ENCODE measurements around the gene NCAPG2.

Gene NCAPG2

DNA sequence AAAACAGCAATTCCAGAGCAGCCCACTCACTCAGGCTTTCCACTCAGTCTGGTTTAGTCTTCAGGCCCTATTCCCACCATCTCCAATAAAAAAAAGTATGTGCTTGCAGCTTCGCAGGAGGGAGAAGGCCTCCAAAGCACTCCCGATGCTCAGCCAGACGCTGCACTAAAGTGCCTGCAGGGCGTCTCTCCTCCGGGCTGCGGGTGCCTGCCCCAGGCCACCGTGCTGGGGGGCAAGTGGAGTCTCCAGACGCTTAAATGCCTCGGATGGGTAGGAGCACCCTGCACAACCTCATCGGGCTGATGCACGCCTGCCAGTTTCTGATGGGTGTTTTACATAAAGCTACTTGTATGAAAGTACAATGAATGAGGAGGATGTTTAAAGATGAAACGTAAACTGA lies 31.3 kb upstream of the NCAPG2 start:
- Histone ChIP-seq H3K9ac (ENCODE audit: low read length in 5 of 5) (no peak overlapping the region), H3K27me3 (ENCODE audit: control insufficient read depth in 5 of 5, insufficient read depth in 4 of 5, low read length in 5 of 5) (no peaks in the 10 kb centered on the region), H3K4me3 (ENCODE audit: low read depth in 1 of 5, low read length in 5 of 5) (no peak overlapping the region), H3K36me3 (ENCODE audit: control insufficient read depth in 5 of 5, insufficient read depth in 5 of 5, low read length in 5 of 5) (peaks cover 19 to 84% (median 79%) of the 10 kb centered on the region in 5 donors), H3K9me3 (ENCODE audit: control insufficient read depth in 5 of 5, low read length in 5 of 5) (no peaks in the 10 kb centered on the region), H3K27ac (ENCODE audit: low read depth, low read length) (no peak overlapping the region), H3K4me1 (ENCODE audit: control insufficient read depth in 5 of 5, insufficient read depth in 5 of 5, low read length in 5 of 5) (peaks cover 0 to 17% (median 14%) of the 10 kb centered on the region in 5 donors)

DNA sequence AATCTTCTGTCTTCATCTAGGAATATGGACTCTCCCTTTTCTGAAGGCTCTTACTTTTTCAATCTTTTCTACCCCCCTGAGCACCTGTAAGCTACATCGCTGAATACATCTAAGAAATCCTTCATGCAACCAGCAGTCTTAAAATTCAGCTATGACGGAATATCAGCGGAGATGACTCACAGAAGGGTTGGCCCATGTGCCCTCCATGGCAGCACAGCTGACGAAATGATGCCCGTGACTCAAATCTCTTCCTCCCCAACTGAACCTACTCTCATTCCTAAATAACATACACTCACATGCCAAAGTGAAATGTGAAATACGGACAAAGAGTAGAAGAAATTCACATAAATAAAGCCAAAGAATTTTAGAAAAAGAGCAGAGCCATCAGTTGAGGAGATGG lies 30.3 kb upstream of the NCAPG2 start:
- no peak overlapping the region for H3K9ac ChIP-seq (ENCODE audit: low read length in 5 of 5)
- no peak overlapping the region for H3K27ac ChIP-seq (ENCODE audit: low read depth, low read length)
- H3K4me1 ChIP-seq (ENCODE audit: control insufficient read depth in 5 of 5, insufficient read depth in 5 of 5, low read length in 5 of 5), result peaks cover 0 to 12% (median 5%) of the 10 kb centered on the region in 5 donors
- peaks cover 21 to 84% (median 79%) of the 10 kb centered on the region in 5 donors for H3K36me3 ChIP-seq (ENCODE audit: control insufficient read depth in 5 of 5, insufficient read depth in 5 of 5, low read length in 5 of 5)
- no peaks in the 10 kb centered on the region for H3K9me3 ChIP-seq (ENCODE audit: control insufficient read depth in 5 of 5, low read length in 5 of 5)
- no peak overlapping the region for H3K4me3 ChIP-seq (ENCODE audit: low read depth in 1 of 5, low read length in 5 of 5)
- no peaks in the 10 kb centered on the region for H3K27me3 ChIP-seq (ENCODE audit: control insufficient read depth in 5 of 5, insufficient read depth in 4 of 5, low read length in 5 of 5)

DNA sequence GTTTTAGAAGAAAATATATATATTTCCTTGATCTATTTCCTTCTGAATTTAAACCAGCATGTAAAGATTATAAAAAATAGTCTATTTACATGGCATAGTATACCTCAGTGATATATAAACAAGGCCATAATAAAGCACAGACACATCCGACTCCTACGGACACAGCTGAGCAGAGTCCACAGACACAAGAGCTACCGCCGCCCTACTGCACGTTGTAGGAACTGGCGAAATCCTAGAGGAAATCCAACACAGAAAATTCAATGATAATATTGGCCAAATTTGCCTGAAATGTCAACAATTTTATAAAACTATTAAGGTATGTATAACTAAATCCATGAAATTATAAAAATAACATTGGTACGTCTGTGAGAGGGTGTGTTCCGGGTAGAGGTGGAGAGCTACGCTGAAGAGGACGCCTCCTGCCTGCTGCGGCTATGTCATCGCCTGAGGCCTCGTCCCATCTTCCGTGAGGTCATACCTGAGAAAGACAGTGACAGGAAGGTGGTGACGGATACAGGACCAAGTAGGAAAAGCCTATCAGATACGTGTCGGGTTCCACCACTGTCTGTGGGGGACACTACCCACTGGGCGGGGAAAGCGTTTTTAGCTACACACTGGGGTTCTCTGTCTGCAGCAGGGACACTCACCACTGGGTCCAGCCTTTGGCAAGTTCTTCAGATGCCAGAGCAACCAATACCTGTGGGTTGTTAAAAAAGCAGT lies 29.3 kb upstream of the NCAPG2 start:
- Histone ChIP-seq H3K36me3 (ENCODE audit: control insufficient read depth in 5 of 5, insufficient read depth in 5 of 5, low read length in 5 of 5) (peaks cover 21 to 84% (median 78%) of the 10 kb centered on the region in 5 donors), H3K27me3 (ENCODE audit: control insufficient read depth in 5 of 5, insufficient read depth in 4 of 5, low read length in 5 of 5) (no peaks in the 10 kb centered on the region)

DNA sequence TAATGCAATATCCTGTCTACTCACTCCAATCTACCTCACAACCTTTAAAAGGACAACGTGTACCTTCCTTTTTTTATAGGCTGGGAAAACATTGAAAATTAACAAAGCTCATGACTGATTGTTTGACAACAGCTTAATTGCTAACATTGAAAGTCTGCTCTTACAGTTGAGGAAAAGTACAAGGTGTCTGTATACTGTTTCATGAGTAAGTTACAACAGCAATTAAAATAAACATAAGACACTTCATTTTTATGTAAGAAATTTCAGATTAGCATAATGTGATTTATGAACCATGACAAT lies 28.6 kb upstream of the NCAPG2 start:
- H3K9ac ChIP-seq (ENCODE audit: low read length in 5 of 5), result no peak overlapping the region
- H3K27ac ChIP-seq (ENCODE audit: low read depth, low read length), result no peak overlapping the region
- no peaks in the 10 kb centered on the region for H3K9me3 ChIP-seq (ENCODE audit: control insufficient read depth in 5 of 5, low read length in 5 of 5)
- peaks cover 21 to 76% (median 72%) of the 10 kb centered on the region in 5 donors for H3K36me3 ChIP-seq (ENCODE audit: control insufficient read depth in 5 of 5, insufficient read depth in 5 of 5, low read length in 5 of 5)
- H3K4me1 ChIP-seq (ENCODE audit: control insufficient read depth in 5 of 5, insufficient read depth in 5 of 5, low read length in 5 of 5), result peaks cover 0 to 8% (median 0%) of the 10 kb centered on the region in 5 donors
- H3K27me3 ChIP-seq (ENCODE audit: control insufficient read depth in 5 of 5, insufficient read depth in 4 of 5, low read length in 5 of 5), result no peaks in the 10 kb centered on the region
- H3K4me3 ChIP-seq (ENCODE audit: low read depth in 1 of 5, low read length in 5 of 5), result no peak overlapping the region

More for the DNA sequence above, 29.3 kb upstream of the NCAPG2 start:
- no peaks in the 10 kb centered on the region for H3K9me3 ChIP-seq (ENCODE audit: control insufficient read depth in 5 of 5, low read length in 5 of 5)
- no peak overlapping the region for H3K9ac ChIP-seq (ENCODE audit: low read length in 5 of 5)
- H3K27ac ChIP-seq (ENCODE audit: low read depth, low read length), result no peak overlapping the region
- no peak overlapping the region for H3K4me3 ChIP-seq (ENCODE audit: low read depth in 1 of 5, low read length in 5 of 5)
- H3K4me1 ChIP-seq (ENCODE audit: control insufficient read depth in 5 of 5, insufficient read depth in 5 of 5, low read length in 5 of 5), result peaks cover 0 to 8% (median 0%) of the 10 kb centered on the region in 5 donors

DNA sequence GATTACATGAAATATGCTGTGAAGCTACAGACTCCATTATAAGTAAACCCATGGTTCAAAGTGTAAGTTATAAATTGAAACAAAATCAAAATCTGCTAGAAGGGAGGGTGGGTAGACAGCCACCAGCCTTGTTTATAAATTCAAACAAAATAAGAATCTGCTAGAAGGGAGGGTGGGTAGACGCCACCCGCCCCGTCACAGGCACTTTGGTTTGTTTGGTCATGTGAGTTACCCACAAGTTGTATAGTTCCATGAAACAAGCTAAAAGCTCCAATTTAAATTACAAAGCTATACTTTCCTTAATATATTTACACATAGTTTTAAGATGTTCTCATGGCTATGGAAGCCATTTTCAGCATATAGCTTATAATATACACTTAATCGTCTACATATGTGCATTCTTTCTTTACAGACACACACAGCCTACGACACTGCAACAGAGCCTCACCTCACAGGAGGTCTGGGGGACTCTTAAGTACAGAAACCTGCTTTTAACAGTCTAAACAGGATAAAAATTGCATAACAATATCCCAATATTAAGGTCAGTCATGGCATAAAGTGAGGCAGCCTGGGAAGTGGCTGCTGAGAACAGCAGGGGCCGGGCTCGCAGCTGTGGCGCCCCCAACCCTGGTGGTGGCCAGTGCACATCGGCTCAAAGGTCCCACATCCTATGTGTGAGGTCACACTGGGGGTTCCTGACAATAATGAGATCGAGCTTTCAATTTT lies 28.1 kb upstream of the NCAPG2 start:
- Histone ChIP-seq H3K4me1 (ENCODE audit: control insufficient read depth in 5 of 5, insufficient read depth in 5 of 5, low read length in 5 of 5) (peaks cover 0 to 8% (median 0%) of the 10 kb centered on the region in 5 donors), H3K36me3 (ENCODE audit: control insufficient read depth in 5 of 5, insufficient read depth in 5 of 5, low read length in 5 of 5) (peaks cover 21 to 73% (median 67%) of the 10 kb centered on the region in 5 donors), H3K27ac (ENCODE audit: low read depth, low read length) (no peak overlapping the region), H3K4me3 (ENCODE audit: low read depth in 1 of 5, low read length in 5 of 5) (no peak overlapping the region), H3K9ac (ENCODE audit: low read length in 5 of 5) (no peak overlapping the region), H3K27me3 (ENCODE audit: control insufficient read depth in 5 of 5, insufficient read depth in 4 of 5, low read length in 5 of 5) (no peaks in the 10 kb centered on the region), H3K9me3 (ENCODE audit: control insufficient read depth in 5 of 5, low read length in 5 of 5) (no peaks in the 10 kb centered on the region)

DNA sequence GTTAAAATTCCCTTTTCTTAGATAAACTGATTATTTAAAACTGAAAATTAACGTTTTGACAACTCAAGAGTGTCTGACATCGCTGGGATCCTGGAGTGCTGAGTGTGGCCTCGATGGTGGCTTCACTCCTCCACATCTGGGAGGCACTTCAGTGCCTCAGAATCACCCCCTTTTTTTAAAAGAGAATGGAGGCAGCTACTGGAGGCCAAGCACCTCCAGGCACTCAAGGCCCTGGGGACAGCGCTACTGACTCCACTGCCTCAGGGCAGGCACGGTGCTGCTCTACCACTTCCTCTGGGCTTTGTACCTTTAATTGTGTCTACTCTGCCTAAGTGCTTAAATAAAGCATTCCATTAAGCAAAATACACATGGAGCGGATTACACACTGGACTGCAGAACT lies 27.2 kb upstream of the NCAPG2 start:
- Histone ChIP-seq H3K9me3 (ENCODE audit: control insufficient read depth in 5 of 5, low read length in 5 of 5) (no peaks in the 10 kb centered on the region), H3K4me1 (ENCODE audit: control insufficient read depth in 5 of 5, insufficient read depth in 5 of 5, low read length in 5 of 5) (peaks cover 0 to 8% (median 0%) of the 10 kb centered on the region in 5 donors), H3K4me3 (ENCODE audit: low read depth in 1 of 5, low read length in 5 of 5) (no peak overlapping the region), H3K27me3 (ENCODE audit: control insufficient read depth in 5 of 5, insufficient read depth in 4 of 5, low read length in 5 of 5) (no peaks in the 10 kb centered on the region), H3K27ac (ENCODE audit: low read depth, low read length) (no peak overlapping the region), H3K9ac (ENCODE audit: low read length in 5 of 5) (no peak overlapping the region), H3K36me3 (ENCODE audit: control insufficient read depth in 5 of 5, insufficient read depth in 5 of 5, low read length in 5 of 5) (peaks cover 19 to 65% (median 58%) of the 10 kb centered on the region in 5 donors)

DNA sequence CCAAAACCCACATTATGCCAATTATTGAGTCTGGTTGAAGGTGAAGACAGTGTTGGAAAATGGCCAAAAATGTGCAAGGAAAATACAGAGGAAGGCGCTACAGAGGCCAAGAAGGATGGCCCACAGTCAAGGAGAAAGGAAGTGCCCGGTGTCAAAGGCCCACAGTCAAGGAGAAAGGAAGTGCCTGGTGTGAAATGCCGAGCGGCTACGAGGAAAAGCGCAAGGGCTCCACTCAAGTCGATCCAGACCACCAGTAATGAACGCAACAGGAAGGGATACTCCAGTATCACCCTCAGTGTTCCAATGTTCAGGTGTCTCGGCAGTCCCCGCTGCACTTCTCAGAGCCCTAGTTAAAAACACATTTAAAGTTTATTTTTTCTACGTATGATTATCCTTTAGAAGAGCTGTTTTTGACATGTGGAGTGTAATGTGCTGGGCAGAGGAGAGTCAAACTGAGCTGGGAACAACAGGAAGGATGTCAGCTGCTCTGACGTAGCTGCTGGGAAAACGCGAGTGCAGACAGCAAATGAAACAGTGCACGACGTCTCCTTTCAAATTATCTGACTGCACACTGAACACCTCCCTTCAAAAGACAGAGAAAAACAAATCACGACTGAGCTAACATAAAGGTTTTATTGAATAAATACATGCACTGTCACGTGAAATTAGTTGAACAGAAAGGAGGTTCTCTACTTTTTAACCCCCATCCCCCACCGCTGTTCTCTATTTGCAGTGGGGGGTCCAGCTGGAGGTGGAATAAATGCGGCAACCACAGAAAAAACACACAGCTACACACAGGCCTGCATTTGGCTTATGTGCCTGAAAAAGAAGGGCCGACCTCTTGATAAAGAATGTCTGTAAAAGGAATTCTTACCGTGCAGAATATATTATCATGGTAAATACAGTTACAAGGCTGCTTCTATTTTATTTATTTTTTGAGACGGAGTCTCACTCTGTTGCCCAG lies 26.1 kb upstream of the NCAPG2 start:
- peaks cover 0 to 8% (median 0%) of the 10 kb centered on the region in 5 donors for H3K4me1 ChIP-seq (ENCODE audit: control insufficient read depth in 5 of 5, insufficient read depth in 5 of 5, low read length in 5 of 5)
- peaks cover 17 to 54% (median 47%) of the 10 kb centered on the region in 5 donors for H3K36me3 ChIP-seq (ENCODE audit: control insufficient read depth in 5 of 5, insufficient read depth in 5 of 5, low read length in 5 of 5)
- H3K9ac ChIP-seq (ENCODE audit: low read length in 5 of 5), result no peak overlapping the region
- no peak overlapping the region for H3K4me3 ChIP-seq (ENCODE audit: low read depth in 1 of 5, low read length in 5 of 5)
- H3K27me3 ChIP-seq (ENCODE audit: control insufficient read depth in 5 of 5, insufficient read depth in 4 of 5, low read length in 5 of 5), result no peaks in the 10 kb centered on the region
- no peak overlapping the region for H3K27ac ChIP-seq (ENCODE audit: low read depth, low read length)
- no peaks in the 10 kb centered on the region for H3K9me3 ChIP-seq (ENCODE audit: control insufficient read depth in 5 of 5, low read length in 5 of 5)

DNA sequence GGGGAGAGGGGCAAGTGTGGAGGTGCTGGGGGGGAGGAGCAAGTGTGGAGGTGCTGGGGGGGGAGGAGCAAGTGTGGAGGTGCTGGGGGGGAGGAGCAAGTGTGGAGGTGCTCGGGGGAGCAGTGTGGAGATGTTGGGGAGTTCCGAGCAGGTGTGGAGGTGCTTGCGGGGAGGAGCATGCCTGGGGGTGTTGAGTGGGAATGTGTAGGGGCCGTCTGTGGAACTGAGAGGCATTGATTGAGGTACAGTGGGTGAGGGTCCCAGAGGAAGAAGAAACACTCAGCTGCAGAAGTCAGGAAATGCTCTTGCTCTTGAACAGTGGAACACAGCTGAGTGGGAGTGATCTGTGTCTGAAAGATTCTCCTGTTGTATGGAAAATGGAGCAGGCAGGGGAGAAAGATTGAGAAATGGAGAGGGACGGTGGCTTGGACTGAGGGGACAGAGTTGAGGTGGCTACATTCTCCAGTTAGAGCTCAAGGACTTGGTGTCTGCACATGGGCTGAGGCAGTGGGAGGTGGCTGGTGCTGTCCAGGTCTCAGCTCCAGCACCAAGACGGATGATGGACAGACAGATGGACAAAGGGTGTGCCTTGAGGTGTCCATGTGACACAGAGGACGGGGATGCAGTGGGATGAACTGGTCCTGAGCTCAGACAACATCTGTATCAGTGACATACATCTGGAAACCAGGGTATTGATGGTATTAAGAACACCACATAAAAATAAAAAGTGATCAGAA lies 25.2 kb upstream of the NCAPG2 start:
- H3K4me3 ChIP-seq (ENCODE audit: low read depth in 1 of 5, low read length in 5 of 5), result no peak overlapping the region
- H3K27ac ChIP-seq (ENCODE audit: low read depth, low read length), result no peak overlapping the region
- no peak overlapping the region for H3K9ac ChIP-seq (ENCODE audit: low read length in 5 of 5)
- no peaks in the 10 kb centered on the region for H3K9me3 ChIP-seq (ENCODE audit: control insufficient read depth in 5 of 5, low read length in 5 of 5)
- peaks cover 10 to 46% (median 40%) of the 10 kb centered on the region in 5 donors for H3K36me3 ChIP-seq (ENCODE audit: control insufficient read depth in 5 of 5, insufficient read depth in 5 of 5, low read length in 5 of 5)
- H3K4me1 ChIP-seq (ENCODE audit: control insufficient read depth in 5 of 5, insufficient read depth in 5 of 5, low read length in 5 of 5), result peaks cover 0 to 8% (median 0%) of the 10 kb centered on the region in 5 donors
- H3K27me3 ChIP-seq (ENCODE audit: control insufficient read depth in 5 of 5, insufficient read depth in 4 of 5, low read length in 5 of 5), result no peaks in the 10 kb centered on the region

DNA sequence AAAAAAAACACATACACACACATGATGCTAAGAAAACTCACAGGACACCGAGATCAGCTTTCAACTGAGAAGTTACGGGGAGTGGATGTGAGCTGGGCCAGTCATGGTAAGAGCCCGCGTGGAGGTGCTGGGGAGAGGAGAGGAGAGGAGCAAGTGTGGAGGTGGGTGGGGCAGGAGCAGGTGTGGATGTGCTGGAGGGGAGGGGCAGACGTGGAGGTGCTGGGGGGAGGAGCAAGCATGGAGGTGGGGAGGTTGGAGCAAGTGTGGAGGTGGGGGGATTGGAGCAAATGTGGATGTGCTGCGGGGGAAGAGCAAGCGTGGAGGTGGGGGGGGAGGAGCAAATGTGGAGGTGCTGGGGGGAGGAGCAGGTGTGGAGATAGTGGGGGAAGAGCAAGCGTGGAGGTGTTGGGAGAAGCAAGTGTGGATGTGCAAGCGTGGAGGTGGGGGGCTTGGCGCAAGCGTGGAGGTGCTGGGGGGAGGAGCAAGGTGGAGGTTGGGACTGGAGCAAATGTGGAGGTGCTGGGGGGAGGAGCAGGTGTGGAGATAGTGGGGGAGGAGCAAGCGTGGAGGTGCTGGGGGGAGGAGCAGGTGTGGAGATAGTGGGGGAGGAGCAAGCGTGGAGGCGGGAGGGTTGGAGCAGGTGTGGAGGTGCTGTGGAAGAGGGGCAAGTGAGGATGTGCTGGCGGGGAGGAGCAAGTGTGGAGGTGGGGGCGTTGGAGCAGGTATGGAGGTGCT lies 24.5 kb upstream of the NCAPG2 start:
- Histone ChIP-seq H3K27ac (ENCODE audit: low read depth, low read length) (no peak overlapping the region), H3K36me3 (ENCODE audit: control insufficient read depth in 5 of 5, insufficient read depth in 5 of 5, low read length in 5 of 5) (peaks cover 10 to 39% (median 33%) of the 10 kb centered on the region in 5 donors), H3K9ac (ENCODE audit: low read length in 5 of 5) (no peak overlapping the region), H3K9me3 (ENCODE audit: control insufficient read depth in 5 of 5, low read length in 5 of 5) (no peaks in the 10 kb centered on the region), H3K4me1 (ENCODE audit: control insufficient read depth in 5 of 5, insufficient read depth in 5 of 5, low read length in 5 of 5) (peaks cover 0 to 8% (median 0%) of the 10 kb centered on the region in 5 donors), H3K27me3 (ENCODE audit: control insufficient read depth in 5 of 5, insufficient read depth in 4 of 5, low read length in 5 of 5) (no peaks in the 10 kb centered on the region), H3K4me3 (ENCODE audit: low read depth in 1 of 5, low read length in 5 of 5) (no peak overlapping the region)
